K562 (cell line): Measurements from ENCODE around the gene GALT. TPM values are rescaled to one million over a fixed set of nuclear protein-coding genes. Genes with fewer than 3 reads are reported as not detected.
A peak's percentile ranks its signal among the peaks of the same experiment; 100 is the strongest.

Experiments
- ETV6 ChIP-seq, 3 experiments: fragments of 150-350 bp in 1 of 3; sonication (generic) in 1 of 3; formaldehyde crosslinking in 1 of 3; IDR thresholded peaks; 2 replicates each; pipeline versions ENCODE4 v1.6.1 to v1.8.0; 2014 to 2022; ENCODE audit warnings: borderline replicate concordance in 2 of 3, low read depth in 2 of 3, antibody characterized with exemption in 1 of 3, low read length in 1 of 3, mild to moderate bottlenecking in 1 of 3, missing genetic modification reagents in 1 of 3
- FOXK1 ChIP-seq: sonication (generic); formaldehyde crosslinking; IDR thresholded peaks from 2 replicates; pipeline ENCODE4 v1.8.0; 2022; ENCODE audit warnings: missing genetic modification reagents, mild to moderate bottlenecking, borderline replicate concordance
- KLF1 ChIP-seq: fragments of 450-650 bp; IDR thresholded peaks from 2 replicates; pipeline ENCODE4 v1.6.1; 2016; ENCODE audit warnings: missing genetic modification characterization, missing compliant biosample characterization
- MAZ ChIP-seq, 2 experiments: fragments of 450-650 bp in 1 of 2; sonication (generic) in 1 of 2; formaldehyde crosslinking; IDR thresholded peaks in 1 of 2; conservative IDR thresholded peaks in 1 of 2; 2 replicates each; pipeline versions ENCODE4 v1.4.0 to v1.5.0; 2020; ENCODE audit warnings: mild to moderate bottlenecking in 1 of 2, missing genetic modification reagents in 1 of 2
- MTA1 ChIP-seq: fragments of 450-650 bp; IDR thresholded peaks from 2 replicates; pipeline ENCODE4 v1.6.1; 2017; ENCODE audit warnings: borderline replicate concordance
- NCOR1 ChIP-seq: fragments of 450-650 bp; IDR thresholded peaks from 2 replicates; pipeline ENCODE4 v1.6.1; 2016; ENCODE audit warnings: mild to moderate bottlenecking, moderate library complexity
- NELFE ChIP-seq: IDR thresholded peaks from 2 replicates; pipeline ENCODE4 v1.6.1; 2011; ENCODE audit warnings: mild to moderate bottlenecking; ENCODE audit not compliant: insufficient read depth, insufficient read length
- NFXL1 ChIP-seq: fragments of 450-650 bp; formaldehyde crosslinking; IDR thresholded peaks from 2 replicates; pipeline ENCODE4 v1.4.0; 2021; ENCODE audit warnings: mild to moderate bottlenecking
- POLR2AphosphoS5 ChIP-seq: IDR thresholded peaks from 2 replicates; pipeline ENCODE4 v1.6.1; 2011; ENCODE audit warnings: mild to moderate bottlenecking, low read depth, low read length, moderate library complexity; ENCODE audit not compliant: control insufficient read depth, insufficient read depth
- RBFOX2 ChIP-seq: fragments of 200-400 bp; formaldehyde crosslinking; IDR thresholded peaks from 2 replicates; pipeline ENCODE4 v1.6.1; 2017; ENCODE audit warnings: low read depth, mild to moderate bottlenecking, low read length, moderate library complexity
- SMARCE1 ChIP-seq: fragments of 450-650 bp; IDR thresholded peaks from 2 replicates; pipeline ENCODE4 v1.7.1; 2016; ENCODE audit warnings: mild to moderate bottlenecking
- TEAD1 ChIP-seq, 2 experiments: fragments of 450-650 bp in 1 of 2; sonication (generic) in 1 of 2; formaldehyde crosslinking; IDR thresholded peaks; 2 replicates each; pipeline versions ENCODE4 v1.4.0 to v1.8.0; 2020 to 2022; ENCODE audit warnings: mild to moderate bottlenecking in 2 of 2, missing genetic modification reagents in 1 of 2
- ZFPM2 ChIP-seq: fragments of 250-450 bp; sonication (Bioruptor Pico); IDR thresholded peaks from 2 replicates; pipeline ENCODE4 v1.5.1; 2022; ENCODE audit warnings: mild to moderate bottlenecking
- ZZZ3 ChIP-seq: fragments of 450-650 bp; IDR thresholded peaks from 2 replicates; pipeline ENCODE4 v1.6.1; 2016; ENCODE audit warnings: antibody characterized with exemption, mild to moderate bottlenecking, moderate library complexity
- polyA plus RNA-seq, 8 experiments: library from polyadenylated mRNA; depleted of rRNA in 4 of 8; stranded (reverse) in 5 of 8; unstranded in 3 of 8; fragments of >200 nt; fragmentation: Nextera tagmentation in 2 of 8; fragmentation: Illumina TruSeq in 1 of 8; extraction: Ambion mirVana in 2 of 8; extraction: Trizol in 1 of 8; gene quantifications; 2 replicates each; pipeline versions ENCODE4 v1.2.1 to v1.2.3, GENCODE V29; 2011 to 2014; ENCODE audit warnings: inconsistent platforms in 1 of 8, missing spikeins in 1 of 8
- total RNA-seq, 7 experiments: library from RNA; depleted of rRNA in 6 of 7; stranded (reverse); fragments of >200 nt in 6 of 7; fragmentation: Illumina TruSeq in 2 of 7; extraction: Trizol in 2 of 7; gene quantifications; 2 replicates each; pipeline versions ENCODE4 v1.2.1 to v1.2.3, GENCODE V29; 2011 to 2021; ENCODE audit warnings: low replicate concordance in 1 of 7
- TF ChIP-seq, protein P1 (sequence below): fragments of 450-650 bp; IDR thresholded peaks from 2 replicates; pipeline ENCODE4 v1.6.1; 2017; ENCODE audit warnings: mild to moderate bottlenecking, moderate library complexity
- TF ChIP-seq, protein P2 (sequence below), 2 experiments: fragments of 450-650 bp in 1 of 2; IDR thresholded peaks; 2 replicates each; pipeline ENCODE4 v1.6.1; 2011 to 2017; ENCODE audit warnings: low read depth in 2 of 2, antibody characterized with exemption in 1 of 2, borderline replicate concordance in 1 of 2, low read length in 1 of 2, mild to moderate bottlenecking in 1 of 2, mixed read lengths in 1 of 2; ENCODE audit not compliant: control insufficient read depth in 1 of 2
- TF ChIP-seq, protein P3 (sequence below): fragments of 450-650 bp; conservative IDR thresholded peaks from 2 replicates; pipeline ENCODE4 v1.6.1; 2016; ENCODE audit warnings: missing genetic modification characterization, low read depth, mild to moderate bottlenecking, control low read depth, missing compliant biosample characterization

GALT gene
- total and polyA plus RNA-seq, 9 of the 15 experiments (the other 6 are each of a cell fraction or from before 2014, with no cell fraction given): 7.3 to 29.2 (median 15.6) TPM

DNA sequence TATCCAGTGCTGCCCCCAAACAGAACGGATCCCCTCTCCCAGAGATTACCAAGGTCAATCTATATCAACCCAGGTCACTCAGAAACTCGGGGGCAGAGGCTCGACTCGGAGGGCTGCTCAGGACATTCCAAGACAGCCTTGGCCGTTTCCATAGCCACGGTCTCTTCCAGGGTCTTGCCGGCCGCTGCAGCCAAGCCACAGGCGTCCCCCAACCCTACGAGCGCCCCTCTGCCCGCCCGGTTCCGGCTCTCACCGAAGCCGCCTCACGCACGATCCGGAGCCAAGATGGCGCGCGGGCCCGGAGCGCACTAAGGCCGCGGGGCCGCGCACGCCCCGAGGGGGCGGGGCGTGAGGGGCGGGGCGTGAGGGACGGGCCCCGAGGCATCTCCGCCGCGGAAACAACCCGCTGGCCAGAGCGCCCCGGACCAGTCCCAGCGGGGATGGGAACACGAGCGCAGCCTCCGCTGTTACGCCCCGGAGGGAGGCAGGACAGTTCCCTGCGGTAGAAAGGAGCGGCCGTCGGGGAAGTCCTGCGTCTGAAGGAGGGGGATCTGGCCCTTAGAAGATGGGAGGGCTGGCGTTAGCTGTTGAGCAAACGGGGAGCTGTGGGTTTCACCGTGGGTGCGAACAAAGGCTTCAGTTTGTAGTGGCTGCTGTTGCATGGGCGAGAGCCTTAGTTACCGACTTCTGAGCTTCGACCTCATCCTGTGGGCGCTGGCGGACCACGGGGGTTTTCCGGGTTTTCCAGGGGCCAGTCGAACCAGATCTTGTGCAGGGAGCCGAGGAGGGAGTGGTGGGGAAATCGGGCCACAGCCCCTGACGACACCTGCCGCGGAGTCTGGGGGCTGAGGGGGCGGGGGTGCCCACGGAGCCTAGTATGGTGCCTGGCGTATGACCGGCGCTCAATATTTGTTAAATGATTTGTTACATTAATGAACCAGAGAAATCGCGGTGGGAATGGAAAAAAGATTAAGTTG lies 34.4 kb upstream of the GALT start, which contains the start of gene RPP25L (continued):
- TF ChIP-seq, protein P1, sequence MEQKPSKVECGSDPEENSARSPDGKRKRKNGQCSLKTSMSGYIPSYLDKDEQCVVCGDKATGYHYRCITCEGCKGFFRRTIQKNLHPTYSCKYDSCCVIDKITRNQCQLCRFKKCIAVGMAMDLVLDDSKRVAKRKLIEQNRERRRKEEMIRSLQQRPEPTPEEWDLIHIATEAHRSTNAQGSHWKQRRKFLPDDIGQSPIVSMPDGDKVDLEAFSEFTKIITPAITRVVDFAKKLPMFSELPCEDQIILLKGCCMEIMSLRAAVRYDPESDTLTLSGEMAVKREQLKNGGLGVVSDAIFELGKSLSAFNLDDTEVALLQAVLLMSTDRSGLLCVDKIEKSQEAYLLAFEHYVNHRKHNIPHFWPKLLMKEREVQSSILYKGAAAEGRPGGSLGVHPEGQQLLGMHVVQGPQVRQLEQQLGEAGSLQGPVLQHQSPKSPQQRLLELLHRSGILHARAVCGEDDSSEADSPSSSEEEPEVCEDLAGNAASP: no peak
- TF ChIP-seq NCOR1 (no peak), NELFE (no peak), MAZ (CRISPR knock-in tag; conservative IDR thresholded peaks at IDR 0.05 in 1 of 2, IDR thresholded peaks at IDR 0.05 in 1 of 2) (peak; percentile 68 to 69; a peak in 3 of 4 replicates), ETV6 (IDR thresholded peaks at IDR 0.05; ENCODE audit: borderline replicate concordance in 1 of 2, low read depth in 2 of 2, low read length in 1 of 2) (no peak), ETV6 (CRISPR knock-in tag; IDR thresholded peaks at IDR 0.05; ENCODE audit: borderline replicate concordance) (no peak), MTA1 (no peak), ZFPM2 (CRISPR knock-in tag) (no peak), NFXL1 (CRISPR knock-in tag) (no peak), RBFOX2 (peak; percentile 91), KLF1 (no peak), TEAD1 (CRISPR knock-in tag; IDR thresholded peaks at IDR 0.05) (peak in 1 of 2 experiments; percentile 34; a peak in 1 of 4 replicates), ZZZ3 (no peak), SMARCE1 (no peak), POLR2AphosphoS5 (peak; percentile 80), FOXK1 (no peak)
- TF ChIP-seq, protein P2, sequence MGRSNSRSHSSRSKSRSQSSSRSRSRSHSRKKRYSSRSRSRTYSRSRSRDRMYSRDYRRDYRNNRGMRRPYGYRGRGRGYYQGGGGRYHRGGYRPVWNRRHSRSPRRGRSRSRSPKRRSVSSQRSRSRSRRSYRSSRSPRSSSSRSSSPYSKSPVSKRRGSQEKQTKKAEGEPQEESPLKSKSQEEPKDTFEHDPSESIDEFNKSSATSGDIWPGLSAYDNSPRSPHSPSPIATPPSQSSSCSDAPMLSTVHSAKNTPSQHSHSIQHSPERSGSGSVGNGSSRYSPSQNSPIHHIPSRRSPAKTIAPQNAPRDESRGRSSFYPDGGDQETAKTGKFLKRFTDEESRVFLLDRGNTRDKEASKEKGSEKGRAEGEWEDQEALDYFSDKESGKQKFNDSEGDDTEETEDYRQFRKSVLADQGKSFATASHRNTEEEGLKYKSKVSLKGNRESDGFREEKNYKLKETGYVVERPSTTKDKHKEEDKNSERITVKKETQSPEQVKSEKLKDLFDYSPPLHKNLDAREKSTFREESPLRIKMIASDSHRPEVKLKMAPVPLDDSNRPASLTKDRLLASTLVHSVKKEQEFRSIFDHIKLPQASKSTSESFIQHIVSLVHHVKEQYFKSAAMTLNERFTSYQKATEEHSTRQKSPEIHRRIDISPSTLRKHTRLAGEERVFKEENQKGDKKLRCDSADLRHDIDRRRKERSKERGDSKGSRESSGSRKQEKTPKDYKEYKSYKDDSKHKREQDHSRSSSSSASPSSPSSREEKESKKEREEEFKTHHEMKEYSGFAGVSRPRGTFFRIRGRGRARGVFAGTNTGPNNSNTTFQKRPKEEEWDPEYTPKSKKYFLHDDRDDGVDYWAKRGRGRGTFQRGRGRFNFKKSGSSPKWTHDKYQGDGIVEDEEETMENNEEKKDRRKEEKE (IDR thresholded peaks at IDR 0.05; ENCODE audit: borderline replicate concordance in 1 of 2, control insufficient read depth in 1 of 2, low read depth in 2 of 2, low read length in 1 of 2): no peak
- TF ChIP-seq, protein P3, sequence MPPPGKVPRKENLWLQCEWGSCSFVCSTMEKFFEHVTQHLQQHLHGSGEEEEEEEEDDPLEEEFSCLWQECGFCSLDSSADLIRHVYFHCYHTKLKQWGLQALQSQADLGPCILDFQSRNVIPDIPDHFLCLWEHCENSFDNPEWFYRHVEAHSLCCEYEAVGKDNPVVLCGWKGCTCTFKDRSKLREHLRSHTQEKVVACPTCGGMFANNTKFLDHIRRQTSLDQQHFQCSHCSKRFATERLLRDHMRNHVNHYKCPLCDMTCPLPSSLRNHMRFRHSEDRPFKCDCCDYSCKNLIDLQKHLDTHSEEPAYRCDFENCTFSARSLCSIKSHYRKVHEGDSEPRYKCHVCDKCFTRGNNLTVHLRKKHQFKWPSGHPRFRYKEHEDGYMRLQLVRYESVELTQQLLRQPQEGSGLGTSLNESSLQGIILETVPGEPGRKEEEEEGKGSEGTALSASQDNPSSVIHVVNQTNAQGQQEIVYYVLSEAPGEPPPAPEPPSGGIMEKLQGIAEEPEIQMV (tag): no peak
